ENCODE measurements around the gene C1S. TPM values are rescaled to one million over a fixed set of nuclear protein-coding genes. Genes with fewer than 3 reads are reported as not detected.

The C1S gene
- total and polyA plus RNA-seq, 9 of the 15 experiments (the other 6 are each of a cell fraction or from before 2014, with no cell fraction given): 0.08 to 0.84 (median 0.27) TPM

- TF ChIP-seq CBFB (CRISPR knock-in tag; IDR thresholded peaks at IDR 0.05) (no peak), NR3C1 (CRISPR knock-in tag; IDR thresholded peaks at IDR 0.05) (no peak), ZNF584 (CRISPR knock-in tag; IDR thresholded peaks at IDR 0.05; ENCODE audit: low read depth) (peak; percentile 76; the same call in 1 of the 2 replicates), ZNF347 (CRISPR knock-in tag; IDR thresholded peaks at IDR 0.05; ENCODE audit: low read depth) (no peak), CEBPB (tag; IDR thresholded peaks at IDR 0.05) (no peak), HIVEP1 (CRISPR knock-in tag; IDR thresholded peaks at IDR 0.05) (peak; percentile 75; the same call in 1 of the 2 replicates), ZNF311 (CRISPR knock-in tag; IDR thresholded peaks at IDR 0.05) (peak; percentile 81), GMEB1 (CRISPR knock-in tag; IDR thresholded peaks at IDR 0.05) (peak; percentile 47; the same call in 1 of the 2 replicates), CBFA2T3 (IDR thresholded peaks at IDR 0.05) (no peak), SMARCB1 (IDR thresholded peaks at IDR 0.05; ENCODE audit: insufficient read length, low read depth) (no peak), ETV6 (IDR thresholded peaks at IDR 0.05; ENCODE audit: borderline replicate concordance in 1 of 2, low read depth in 2 of 2, low read length in 1 of 2) (no peak), ETV6 (CRISPR knock-in tag; IDR thresholded peaks at IDR 0.05; ENCODE audit: borderline replicate concordance) (no peak), NELFE (IDR thresholded peaks at IDR 0.05; ENCODE audit: insufficient read depth, insufficient read length) (no peak)
- TF ChIP-seq, protein P1, sequence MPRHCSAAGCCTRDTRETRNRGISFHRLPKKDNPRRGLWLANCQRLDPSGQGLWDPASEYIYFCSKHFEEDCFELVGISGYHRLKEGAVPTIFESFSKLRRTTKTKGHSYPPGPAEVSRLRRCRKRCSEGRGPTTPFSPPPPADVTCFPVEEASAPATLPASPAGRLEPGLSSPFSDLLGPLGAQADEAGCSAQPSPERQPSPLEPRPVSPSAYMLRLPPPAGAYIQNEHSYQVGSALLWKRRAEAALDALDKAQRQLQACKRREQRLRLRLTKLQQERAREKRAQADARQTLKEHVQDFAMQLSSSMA (CRISPR knock-in tag; IDR thresholded peaks at IDR 0.05): no peak
- TF ChIP-seq, protein P2, sequence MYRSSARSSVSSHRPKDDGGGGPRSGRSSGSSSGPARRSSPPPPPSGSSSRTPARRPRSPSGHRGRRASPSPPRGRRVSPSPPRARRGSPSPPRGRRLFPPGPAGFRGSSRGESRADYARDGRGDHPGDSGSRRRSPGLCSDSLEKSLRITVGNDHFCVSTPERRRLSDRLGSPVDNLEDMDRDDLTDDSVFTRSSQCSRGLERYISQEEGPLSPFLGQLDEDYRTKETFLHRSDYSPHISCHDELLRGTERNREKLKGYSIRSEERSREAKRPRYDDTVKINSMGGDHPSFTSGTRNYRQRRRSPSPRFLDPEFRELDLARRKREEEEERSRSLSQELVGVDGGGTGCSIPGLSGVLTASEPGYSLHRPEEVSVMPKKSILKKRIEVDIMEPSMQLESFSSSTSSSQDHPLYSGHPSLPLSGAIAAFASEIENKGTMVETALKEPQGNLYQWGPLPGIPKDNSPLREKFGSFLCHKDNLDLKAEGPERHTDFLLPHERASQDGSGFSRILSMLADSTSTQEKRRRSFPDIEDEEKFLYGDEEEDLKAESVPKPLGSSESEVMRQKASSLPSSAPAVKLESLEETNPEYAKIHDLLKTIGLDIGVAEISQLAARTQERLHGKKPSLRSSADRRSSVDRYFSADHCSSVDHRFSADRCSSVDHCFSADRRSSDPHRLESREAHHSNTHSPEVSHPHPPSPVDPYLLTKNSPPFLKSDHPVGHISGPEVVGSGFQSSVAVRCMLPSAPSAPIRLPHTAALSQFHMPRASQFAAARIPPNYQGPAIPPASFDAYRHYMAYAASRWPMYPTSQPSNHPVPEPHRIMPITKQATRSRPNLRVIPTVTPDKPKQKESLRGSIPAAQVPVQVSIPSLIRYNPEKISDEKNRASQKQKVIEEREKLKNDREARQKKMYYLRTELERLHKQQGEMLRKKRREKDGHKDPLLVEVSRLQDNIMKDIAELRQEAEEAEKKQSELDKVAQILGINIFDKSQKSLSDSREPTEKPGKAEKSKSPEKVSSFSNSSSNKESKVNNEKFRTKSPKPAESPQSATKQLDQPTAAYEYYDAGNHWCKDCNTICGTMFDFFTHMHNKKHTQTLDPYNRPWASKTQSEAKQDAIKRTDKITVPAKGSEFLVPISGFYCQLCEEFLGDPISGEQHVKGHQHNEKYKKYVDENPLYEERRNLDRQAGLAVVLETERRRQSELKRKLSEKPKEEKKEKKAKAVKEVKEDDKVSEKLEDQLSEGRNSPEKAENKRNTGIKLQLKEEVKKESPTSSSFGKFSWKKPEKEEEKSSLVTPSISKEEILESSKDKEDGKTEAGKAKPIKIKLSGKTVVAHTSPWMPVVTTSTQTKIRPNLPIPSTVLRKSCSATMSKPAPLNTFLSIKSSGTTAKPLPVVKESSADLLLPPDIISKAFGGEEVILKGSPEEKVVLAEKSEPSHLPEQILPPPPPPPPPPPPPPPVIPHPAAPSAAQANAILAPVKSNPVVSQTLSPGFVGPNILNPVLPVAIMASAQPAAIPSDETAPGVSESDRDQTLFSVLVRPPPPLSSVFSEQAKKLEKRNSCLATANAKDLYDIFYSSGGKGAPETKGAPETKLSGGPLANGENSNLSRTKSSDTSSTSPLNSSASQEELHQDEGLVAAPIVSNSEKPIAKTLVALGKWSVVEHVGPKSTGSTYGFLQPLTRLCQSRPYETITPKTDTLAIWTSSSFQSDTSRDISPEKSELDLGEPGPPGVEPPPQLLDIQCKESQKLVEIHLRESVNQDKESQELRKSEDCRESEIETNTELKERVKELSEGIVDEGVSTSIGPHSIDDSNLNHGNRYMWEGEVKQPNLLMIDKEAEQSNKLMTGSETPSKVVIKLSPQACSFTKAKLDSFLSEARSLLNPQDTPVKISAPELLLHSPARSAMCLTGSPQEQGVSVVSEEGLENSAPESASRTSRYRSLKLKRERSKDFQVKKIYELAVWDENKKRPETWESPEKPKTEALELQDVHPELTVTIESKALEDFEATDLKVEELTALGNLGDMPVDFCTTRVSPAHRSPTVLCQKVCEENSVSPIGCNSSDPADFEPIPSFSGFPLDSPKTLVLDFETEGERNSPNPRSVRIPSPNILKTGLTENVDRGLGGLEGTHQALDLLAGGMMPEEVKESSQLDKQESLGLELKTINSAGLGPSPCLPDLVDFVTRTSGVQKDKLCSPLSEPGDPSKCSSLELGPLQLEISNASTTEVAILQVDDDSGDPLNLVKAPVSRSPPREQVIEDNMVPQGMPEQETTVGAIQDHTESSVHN (IDR thresholded peaks at IDR 0.05; ENCODE audit: borderline replicate concordance in 1 of 2, low read depth in 1 of 2): no peak
- TF ChIP-seq, protein P3, sequence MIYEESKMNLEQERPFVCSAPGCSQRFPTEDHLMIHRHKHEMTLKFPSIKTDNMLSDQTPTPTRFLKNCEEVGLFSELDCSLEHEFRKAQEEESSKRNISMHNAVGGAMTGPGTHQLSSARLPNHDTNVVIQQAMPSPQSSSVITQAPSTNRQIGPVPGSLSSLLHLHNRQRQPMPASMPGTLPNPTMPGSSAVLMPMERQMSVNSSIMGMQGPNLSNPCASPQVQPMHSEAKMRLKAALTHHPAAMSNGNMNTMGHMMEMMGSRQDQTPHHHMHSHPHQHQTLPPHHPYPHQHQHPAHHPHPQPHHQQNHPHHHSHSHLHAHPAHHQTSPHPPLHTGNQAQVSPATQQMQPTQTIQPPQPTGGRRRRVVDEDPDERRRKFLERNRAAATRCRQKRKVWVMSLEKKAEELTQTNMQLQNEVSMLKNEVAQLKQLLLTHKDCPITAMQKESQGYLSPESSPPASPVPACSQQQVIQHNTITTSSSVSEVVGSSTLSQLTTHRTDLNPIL (CRISPR knock-in tag; IDR thresholded peaks at IDR 0.05): peak; percentile 84
These were observed 2.2 kb upstream of the C1S start (continued) for GRCh38 chr12:7058163-7058845.

Data from K562 (cell line).